Measurements from ENCODE around the gene CLSTN2. TPM values are rescaled to one million over a fixed set of nuclear protein-coding genes. Genes with fewer than 3 reads are reported as not detected.

Gene CLSTN2
- total and polyA plus RNA-seq, 2 donors from 2014 or later: 2.0 to 12.0 TPM

GRCh38 chr3:140035871-140036270, 100.9 kb downstream of the CLSTN2 start:
- Histone ChIP-seq H3K27ac (ENCODE audit: low read depth in 2 of 2, low read length in 2 of 2) (no peak overlapping the region), H3K36me3 (ENCODE audit: control insufficient read depth in 2 of 3, insufficient read depth in 3 of 3, low read length in 3 of 3) (no peaks in the 10 kb centered on the region), H3K4me3 (ENCODE audit: low read length in 3 of 3) (no peak overlapping the region), H3K27me3 (ENCODE audit: control insufficient read depth, insufficient read depth, low read length) (no peaks in the 10 kb centered on the region), H3K9me3 (ENCODE audit: control insufficient read depth in 2 of 3, insufficient read depth in 1 of 3, low read length in 3 of 3) (no peaks in the 10 kb centered on the region), H3K9ac (ENCODE audit: low read length in 3 of 3) (no peak overlapping the region), H3K4me1 (ENCODE audit: control insufficient read depth in 2 of 3, insufficient read depth in 2 of 3, low read depth in 1 of 3, low read length in 3 of 3) (no peaks in the 10 kb centered on the region)
- no peak for FAIRE-seq
- no peak for DNase-seq
- TF ChIP-seq, protein P1, sequence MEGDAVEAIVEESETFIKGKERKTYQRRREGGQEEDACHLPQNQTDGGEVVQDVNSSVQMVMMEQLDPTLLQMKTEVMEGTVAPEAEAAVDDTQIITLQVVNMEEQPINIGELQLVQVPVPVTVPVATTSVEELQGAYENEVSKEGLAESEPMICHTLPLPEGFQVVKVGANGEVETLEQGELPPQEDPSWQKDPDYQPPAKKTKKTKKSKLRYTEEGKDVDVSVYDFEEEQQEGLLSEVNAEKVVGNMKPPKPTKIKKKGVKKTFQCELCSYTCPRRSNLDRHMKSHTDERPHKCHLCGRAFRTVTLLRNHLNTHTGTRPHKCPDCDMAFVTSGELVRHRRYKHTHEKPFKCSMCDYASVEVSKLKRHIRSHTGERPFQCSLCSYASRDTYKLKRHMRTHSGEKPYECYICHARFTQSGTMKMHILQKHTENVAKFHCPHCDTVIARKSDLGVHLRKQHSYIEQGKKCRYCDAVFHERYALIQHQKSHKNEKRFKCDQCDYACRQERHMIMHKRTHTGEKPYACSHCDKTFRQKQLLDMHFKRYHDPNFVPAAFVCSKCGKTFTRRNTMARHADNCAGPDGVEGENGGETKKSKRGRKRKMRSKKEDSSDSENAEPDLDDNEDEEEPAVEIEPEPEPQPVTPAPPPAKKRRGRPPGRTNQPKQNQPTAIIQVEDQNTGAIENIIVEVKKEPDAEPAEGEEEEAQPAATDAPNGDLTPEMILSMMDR (IDR thresholded peaks at IDR 0.05; ENCODE audit: borderline replicate concordance, extremely low read depth, insufficient read depth): no peak
- intact Hi-C loops (cut with DNase I): no loop called here

DNA sequence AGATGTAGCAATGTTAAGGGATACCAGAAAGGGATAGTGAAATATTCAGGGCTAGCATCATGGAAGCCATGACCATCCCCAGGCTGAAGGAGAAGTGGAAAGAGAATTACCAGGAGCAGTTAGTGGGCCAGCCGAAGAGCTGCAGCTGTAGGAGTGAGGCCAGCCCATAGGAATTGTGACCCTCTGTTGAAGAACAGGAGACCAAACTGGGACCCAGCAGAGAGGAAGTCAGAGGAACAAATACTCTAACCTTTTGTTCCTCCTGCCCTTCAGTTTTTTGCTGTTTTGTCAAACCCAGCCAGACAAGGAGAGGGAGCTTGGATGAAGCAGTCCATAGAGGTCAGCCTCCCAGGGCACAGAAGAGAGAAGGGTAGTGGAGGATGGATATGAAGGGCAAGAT, 115.4 kb downstream of the CLSTN2 start:
- Histone ChIP-seq H3K4me1 (ENCODE audit: control insufficient read depth in 2 of 3, insufficient read depth in 2 of 3, low read depth in 1 of 3, low read length in 3 of 3) (no peaks in the 10 kb centered on the region), H3K27me3 (ENCODE audit: control insufficient read depth, insufficient read depth, low read length) (no peaks in the 10 kb centered on the region), H3K9me3 (ENCODE audit: control insufficient read depth in 2 of 3, insufficient read depth in 1 of 3, low read length in 3 of 3) (no peaks in the 10 kb centered on the region), H3K36me3 (ENCODE audit: control insufficient read depth in 2 of 3, insufficient read depth in 3 of 3, low read length in 3 of 3) (no peaks in the 10 kb centered on the region), H3K9ac (ENCODE audit: low read length in 3 of 3) (no peak overlapping the region), H3K4me3 (ENCODE audit: low read length in 3 of 3) (no peak overlapping the region), H3K27ac (ENCODE audit: low read depth in 2 of 2, low read length in 2 of 2) (no peak overlapping the region)
- FAIRE-seq (no peak), DNase-seq (no peak)
- intact Hi-C loops (cut with DNase I): no loop called here
- TF ChIP-seq, protein P1 (IDR thresholded peaks at IDR 0.05; ENCODE audit: borderline replicate concordance, extremely low read depth, insufficient read depth): no peak

DNA sequence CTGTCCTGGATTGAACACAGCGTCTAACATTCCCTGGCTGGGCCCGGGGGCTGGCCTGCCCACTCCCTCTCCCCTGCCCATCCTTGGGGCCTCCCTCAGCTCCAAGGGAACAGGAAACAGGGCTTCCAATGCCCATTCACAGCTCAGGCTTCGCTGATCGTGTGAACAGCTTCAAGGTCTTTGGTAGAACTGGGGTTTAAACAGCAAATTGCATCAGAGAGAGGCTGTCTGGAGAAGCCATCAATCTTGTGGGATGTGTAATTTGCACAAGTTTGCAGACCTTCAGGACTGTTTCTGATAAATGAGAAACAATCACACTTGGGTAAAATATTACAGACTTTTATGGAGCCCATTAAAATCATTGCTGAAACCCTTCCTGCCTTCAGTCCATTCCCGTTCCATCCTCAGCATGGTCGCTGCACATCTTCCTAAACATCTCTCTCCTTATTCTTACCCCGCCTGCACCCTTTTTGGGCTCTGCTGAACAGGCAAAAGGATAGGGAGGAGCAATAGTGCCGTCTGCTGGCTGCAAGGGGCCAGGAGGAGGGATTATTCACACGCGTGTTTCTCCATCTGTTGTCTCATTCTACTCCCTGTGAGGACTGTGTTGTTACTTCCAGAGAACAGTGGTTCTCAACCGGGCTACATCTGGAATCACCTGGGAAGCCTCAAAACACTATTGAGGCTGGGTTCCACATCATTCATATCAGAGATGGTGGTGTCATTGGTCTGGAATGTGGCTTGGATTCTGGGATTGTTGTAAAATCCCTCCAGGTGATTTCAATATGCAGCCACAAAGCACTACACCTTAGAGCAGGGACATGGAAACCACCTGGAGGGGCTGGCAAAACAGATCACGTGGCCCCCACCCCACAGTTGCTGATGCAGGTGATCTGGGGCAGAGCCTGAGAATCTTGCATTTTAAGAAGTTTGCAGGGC, 116.3 kb downstream of the CLSTN2 start:
- H3K27me3 ChIP-seq (ENCODE audit: control insufficient read depth, insufficient read depth, low read length): no peaks in the 10 kb centered on the region
- FAIRE-seq (no peak), DNase-seq (peak in 2 of 5 donors; percentile 23 to 51)
- TF ChIP-seq, protein P1 (IDR thresholded peaks at IDR 0.05; ENCODE audit: borderline replicate concordance, extremely low read depth, insufficient read depth): peak; percentile 27
- H3K36me3 ChIP-seq (ENCODE audit: control insufficient read depth in 2 of 3, insufficient read depth in 3 of 3, low read length in 3 of 3): no peaks in the 10 kb centered on the region
- H3K9ac ChIP-seq (ENCODE audit: low read length in 3 of 3): no peak overlapping the region
- no peak overlapping the region for H3K27ac ChIP-seq (ENCODE audit: low read depth in 2 of 2, low read length in 2 of 2)
- no peaks in the 10 kb centered on the region for H3K9me3 ChIP-seq (ENCODE audit: control insufficient read depth in 2 of 3, insufficient read depth in 1 of 3, low read length in 3 of 3)
- H3K4me3 ChIP-seq (ENCODE audit: low read length in 3 of 3): no peak overlapping the region
- intact Hi-C loops (cut with DNase I): no loop called here
- H3K4me1 ChIP-seq (ENCODE audit: control insufficient read depth in 2 of 3, insufficient read depth in 2 of 3, low read depth in 1 of 3, low read length in 3 of 3): no peaks in the 10 kb centered on the region

Data from kidney (tissue), 14 donors.